SK-N-SH treated with all-trans-retinoic acid at 6 μM for 48 hours (cell line): ENCODE results near the gene SOX30.

Experiments used
- ATAC-seq: fragments of 200-7000 bp; cut with Tn5 transposase; 3 replicates; pipeline ENCODE4 v1.9.1; 2020; ENCODE audit warnings: mild to moderate bottlenecking, moderate library complexity
- GLIS3 ChIP-seq: fragments of 250-450 bp; sonication (Bioruptor Pico); IDR thresholded peaks from 2 replicates; pipeline ENCODE4 v1.5.0; 2020; ENCODE audit warnings: mild to moderate bottlenecking, moderate library complexity
- ISL1 ChIP-seq: fragments of 250-450 bp; sonication (Bioruptor Pico); IDR thresholded peaks from 2 replicates; pipeline ENCODE4 v2.1.2; 2022; ENCODE audit warnings: mild to moderate bottlenecking, moderate library complexity
- PPARA ChIP-seq: fragments of 250-450 bp; sonication (Bioruptor Pico); IDR thresholded peaks from 2 replicates; pipeline ENCODE4 v1.5.0; 2020; ENCODE audit warnings: mild to moderate bottlenecking, borderline replicate concordance
- RARB ChIP-seq: fragments of 250-450 bp; sonication (Bioruptor Pico); IDR thresholded peaks from 2 replicates; pipeline ENCODE4 v1.8.0; 2021; ENCODE audit warnings: mild to moderate bottlenecking, moderate library complexity
- TF ChIP-seq, protein P1 (sequence below): fragments of 250-450 bp; sonication (Bioruptor Pico); IDR thresholded peaks from 2 replicates; pipeline ENCODE4 v1.8.0; 2020; ENCODE audit warnings: mild to moderate bottlenecking, moderate library complexity, borderline replicate concordance
- TF ChIP-seq, protein P2 (sequence below): fragments of 250-450 bp; sonication (Bioruptor Pico); IDR thresholded peaks from 2 replicates; pipeline ENCODE4 v1.5.1; 2021; ENCODE audit warnings: mild to moderate bottlenecking, moderate library complexity
- TF ChIP-seq, protein P3 (sequence below): fragments of 250-450 bp; sonication (Bioruptor Pico); IDR thresholded peaks from 2 replicates; pipeline ENCODE4 v1.8.0; 2021; ENCODE audit warnings: low read depth, mild to moderate bottlenecking, moderate library complexity, borderline replicate concordance

SOX30 gene

DNA sequence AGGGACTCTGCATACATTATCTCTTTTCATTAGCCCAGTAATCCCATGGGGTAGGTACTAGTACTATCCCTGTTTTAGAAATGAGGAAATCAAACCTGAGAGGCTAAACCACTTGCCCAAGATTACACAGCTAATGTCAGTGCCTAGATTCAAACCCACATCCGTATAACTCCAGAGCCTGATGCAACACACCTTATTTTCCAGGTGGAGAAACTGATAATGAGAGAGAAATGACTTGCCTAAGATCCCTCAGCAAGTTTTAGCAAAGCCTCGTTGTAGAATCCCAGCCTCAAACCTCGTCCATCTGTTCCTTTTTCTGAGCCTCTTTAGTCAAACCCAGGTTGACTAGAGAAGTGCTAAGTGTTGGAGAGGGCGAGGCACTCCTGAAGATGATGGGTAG, 75.6 kb downstream of the SOX30 start:
- no peak for ATAC-seq
- TF ChIP-seq GLIS3 (CRISPR knock-in tag) (no peak), ISL1 (CRISPR knock-in tag) (no peak), RARB (no peak), PPARA (CRISPR knock-in tag) (no peak)
- TF ChIP-seq, protein P1, sequence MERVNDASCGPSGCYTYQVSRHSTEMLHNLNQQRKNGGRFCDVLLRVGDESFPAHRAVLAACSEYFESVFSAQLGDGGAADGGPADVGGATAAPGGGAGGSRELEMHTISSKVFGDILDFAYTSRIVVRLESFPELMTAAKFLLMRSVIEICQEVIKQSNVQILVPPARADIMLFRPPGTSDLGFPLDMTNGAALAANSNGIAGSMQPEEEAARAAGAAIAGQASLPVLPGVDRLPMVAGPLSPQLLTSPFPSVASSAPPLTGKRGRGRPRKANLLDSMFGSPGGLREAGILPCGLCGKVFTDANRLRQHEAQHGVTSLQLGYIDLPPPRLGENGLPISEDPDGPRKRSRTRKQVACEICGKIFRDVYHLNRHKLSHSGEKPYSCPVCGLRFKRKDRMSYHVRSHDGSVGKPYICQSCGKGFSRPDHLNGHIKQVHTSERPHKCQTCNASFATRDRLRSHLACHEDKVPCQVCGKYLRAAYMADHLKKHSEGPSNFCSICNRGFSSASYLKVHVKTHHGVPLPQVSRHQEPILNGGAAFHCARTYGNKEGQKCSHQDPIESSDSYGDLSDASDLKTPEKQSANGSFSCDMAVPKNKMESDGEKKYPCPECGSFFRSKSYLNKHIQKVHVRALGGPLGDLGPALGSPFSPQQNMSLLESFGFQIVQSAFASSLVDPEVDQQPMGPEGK (CRISPR knock-in tag): no peak
- TF ChIP-seq, protein P2, sequence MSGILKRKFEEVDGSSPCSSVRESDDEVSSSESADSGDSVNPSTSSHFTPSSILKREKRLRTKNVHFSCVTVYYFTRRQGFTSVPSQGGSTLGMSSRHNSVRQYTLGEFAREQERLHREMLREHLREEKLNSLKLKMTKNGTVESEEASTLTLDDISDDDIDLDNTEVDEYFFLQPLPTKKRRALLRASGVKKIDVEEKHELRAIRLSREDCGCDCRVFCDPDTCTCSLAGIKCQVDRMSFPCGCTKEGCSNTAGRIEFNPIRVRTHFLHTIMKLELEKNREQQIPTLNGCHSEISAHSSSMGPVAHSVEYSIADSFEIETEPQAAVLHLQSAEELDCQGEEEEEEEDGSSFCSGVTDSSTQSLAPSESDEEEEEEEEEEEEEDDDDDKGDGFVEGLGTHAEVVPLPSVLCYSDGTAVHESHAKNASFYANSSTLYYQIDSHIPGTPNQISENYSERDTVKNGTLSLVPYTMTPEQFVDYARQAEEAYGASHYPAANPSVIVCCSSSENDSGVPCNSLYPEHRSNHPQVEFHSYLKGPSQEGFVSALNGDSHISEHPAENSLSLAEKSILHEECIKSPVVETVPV (CRISPR knock-in tag): no peak
- TF ChIP-seq, protein P3, sequence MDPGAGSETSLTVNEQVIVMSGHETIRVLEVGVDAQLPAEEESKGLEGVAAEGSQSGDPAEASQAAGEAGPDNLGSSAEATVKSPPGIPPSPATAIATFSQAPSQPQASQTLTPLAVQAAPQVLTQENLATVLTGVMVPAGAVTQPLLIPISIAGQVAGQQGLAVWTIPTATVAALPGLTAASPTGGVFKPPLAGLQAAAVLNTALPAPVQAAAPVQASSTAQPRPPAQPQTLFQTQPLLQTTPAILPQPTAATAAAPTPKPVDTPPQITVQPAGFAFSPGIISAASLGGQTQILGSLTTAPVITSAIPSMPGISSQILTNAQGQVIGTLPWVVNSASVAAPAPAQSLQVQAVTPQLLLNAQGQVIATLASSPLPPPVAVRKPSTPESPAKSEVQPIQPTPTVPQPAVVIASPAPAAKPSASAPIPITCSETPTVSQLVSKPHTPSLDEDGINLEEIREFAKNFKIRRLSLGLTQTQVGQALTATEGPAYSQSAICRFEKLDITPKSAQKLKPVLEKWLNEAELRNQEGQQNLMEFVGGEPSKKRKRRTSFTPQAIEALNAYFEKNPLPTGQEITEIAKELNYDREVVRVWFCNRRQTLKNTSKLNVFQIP: no peak
